ENCODE results near the gene PRR5L. TPM values are rescaled to one million over a fixed set of nuclear protein-coding genes. Genes with fewer than 3 reads are reported as not detected.

The PRR5L gene
- total and polyA plus RNA-seq, 9 donors: 5.9 to 56.3 (median 22.1) TPM

DNA sequence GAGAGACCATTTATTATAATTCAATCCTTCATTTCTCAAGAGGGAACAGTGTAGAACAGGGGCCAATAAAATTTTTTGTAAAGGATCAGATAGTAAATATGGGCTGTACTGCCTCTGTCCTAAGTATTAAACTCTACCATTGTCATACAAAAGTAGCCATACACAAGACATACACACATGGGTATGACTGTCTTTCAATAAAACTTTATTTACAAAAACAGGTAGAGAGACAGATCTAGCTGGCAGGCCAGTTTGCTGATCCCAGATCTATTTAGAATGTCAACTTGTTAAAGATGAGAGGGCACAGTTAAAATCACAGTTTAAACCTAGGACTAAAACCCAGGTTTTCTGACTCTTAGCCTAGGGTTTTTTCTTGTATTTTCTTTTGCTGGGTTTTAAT, 197.2 kb downstream of the PRR5L start:
- no peaks in the 10 kb centered on the region for H3K36me3 ChIP-seq

DNA sequence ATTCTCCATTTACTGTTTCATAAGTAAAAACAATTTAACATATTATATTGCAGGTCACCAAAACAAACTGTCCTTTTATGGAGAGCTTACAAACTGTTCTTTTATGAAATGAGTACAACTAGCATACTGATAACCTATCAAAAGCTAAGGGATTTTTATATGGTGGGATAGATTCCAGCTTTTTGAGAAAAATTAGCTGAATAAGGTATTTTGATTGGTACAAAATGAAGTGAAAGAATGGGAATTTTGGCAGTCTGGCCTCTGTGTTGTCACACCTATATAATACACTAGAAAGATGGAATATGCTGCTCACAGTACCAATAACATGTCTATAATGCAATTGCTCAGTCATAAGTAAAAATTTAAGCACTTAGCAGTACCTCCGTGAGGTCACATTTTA, 202.6 kb downstream of the PRR5L start:
- Histone ChIP-seq H3K27ac (no peak overlapping the region), H3K27me3 (no peaks in the 10 kb centered on the region), H3K4me1 (ENCODE audit: insufficient read depth) (no peaks in the 10 kb centered on the region), H3K9me3 (no peaks in the 10 kb centered on the region), H3K36me3 (no peaks in the 10 kb centered on the region), H3K4me3 (no peak overlapping the region)
- no peak for DNase-seq
- 87 to 93% (median 90%) methylated on average over 1 of the region's 1 CpG for WGBS, 3 donors
- intact Hi-C loops (cut with DNase I): loop anchor here in 1 of 4 donors (10.0 kb wide), 1 partner anchor 884 kb away; the partner anchor contains the start of gene FJX1
- TF ChIP-seq POLR2A (IDR thresholded peaks at IDR 0.05) (no peak), EP300 (IDR thresholded peaks at IDR 0.05) (no peak)
- TF ChIP-seq, protein P1, sequence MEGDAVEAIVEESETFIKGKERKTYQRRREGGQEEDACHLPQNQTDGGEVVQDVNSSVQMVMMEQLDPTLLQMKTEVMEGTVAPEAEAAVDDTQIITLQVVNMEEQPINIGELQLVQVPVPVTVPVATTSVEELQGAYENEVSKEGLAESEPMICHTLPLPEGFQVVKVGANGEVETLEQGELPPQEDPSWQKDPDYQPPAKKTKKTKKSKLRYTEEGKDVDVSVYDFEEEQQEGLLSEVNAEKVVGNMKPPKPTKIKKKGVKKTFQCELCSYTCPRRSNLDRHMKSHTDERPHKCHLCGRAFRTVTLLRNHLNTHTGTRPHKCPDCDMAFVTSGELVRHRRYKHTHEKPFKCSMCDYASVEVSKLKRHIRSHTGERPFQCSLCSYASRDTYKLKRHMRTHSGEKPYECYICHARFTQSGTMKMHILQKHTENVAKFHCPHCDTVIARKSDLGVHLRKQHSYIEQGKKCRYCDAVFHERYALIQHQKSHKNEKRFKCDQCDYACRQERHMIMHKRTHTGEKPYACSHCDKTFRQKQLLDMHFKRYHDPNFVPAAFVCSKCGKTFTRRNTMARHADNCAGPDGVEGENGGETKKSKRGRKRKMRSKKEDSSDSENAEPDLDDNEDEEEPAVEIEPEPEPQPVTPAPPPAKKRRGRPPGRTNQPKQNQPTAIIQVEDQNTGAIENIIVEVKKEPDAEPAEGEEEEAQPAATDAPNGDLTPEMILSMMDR (IDR thresholded peaks at IDR 0.05): no peak

More for the DNA sequence above, 197.2 kb downstream of the PRR5L start:
- no peaks in the 10 kb centered on the region for H3K4me1 ChIP-seq (ENCODE audit: insufficient read depth)
- H3K27ac ChIP-seq: no peak overlapping the region
- H3K9me3 ChIP-seq: no peaks in the 10 kb centered on the region
- no peak for DNase-seq
- H3K4me3 ChIP-seq: no peak overlapping the region
- no peaks in the 10 kb centered on the region for H3K27me3 ChIP-seq
- TF ChIP-seq POLR2A (IDR thresholded peaks at IDR 0.05): no peak
- TF ChIP-seq, protein P1 (IDR thresholded peaks at IDR 0.05): no peak
- no peak for TF ChIP-seq EP300 (IDR thresholded peaks at IDR 0.05)
- intact Hi-C loops (cut with DNase I): loop anchor here in 1 of 4 donors (10.0 kb wide), 1 partner anchor 879 kb away; the partner anchor contains the start of gene FJX1

- Histone ChIP-seq H3K27me3 (no peaks in the 10 kb centered on the region), H3K4me1 (ENCODE audit: insufficient read depth) (no peaks in the 10 kb centered on the region), H3K4me3 (no peak overlapping the region), H3K9me3 (no peaks in the 10 kb centered on the region), H3K27ac (no peak overlapping the region), H3K36me3 (no peaks in the 10 kb centered on the region)
- DNase-seq: no peak
- intact Hi-C loops (cut with DNase I): loop anchor here in 1 of 4 donors (10.0 kb wide), 1 partner anchor 885 kb away; the partner anchor contains the start of gene FJX1
- 94 to 96% (median 96%) methylated on average over 4 of the region's 4 CpGs for WGBS, 3 donors
- TF ChIP-seq, protein P1 (IDR thresholded peaks at IDR 0.05): no peak
- TF ChIP-seq POLR2A (IDR thresholded peaks at IDR 0.05) (no peak), EP300 (IDR thresholded peaks at IDR 0.05) (no peak)
Observed at GRCh38 chr11:36499315-36499714, 203.2 kb downstream of the PRR5L start.

GRCh38 chr11:36500315-36500721, 204.2 kb downstream of the PRR5L start:
- intact Hi-C loops (cut with DNase I): no loop called here
- WGBS, 3 donors: 50 to 73% (median 52%) methylated on average over 1 of the region's 1 CpG
- no peak for DNase-seq

More at GRCh38 chr11:36500315-36500721, 204.2 kb downstream of the PRR5L start:
- Histone ChIP-seq H3K4me3 (no peak overlapping the region), H3K36me3 (no peaks in the 10 kb centered on the region), H3K27me3 (no peaks in the 10 kb centered on the region), H3K27ac (no peak overlapping the region), H3K4me1 (ENCODE audit: insufficient read depth) (no peaks in the 10 kb centered on the region), H3K9me3 (no peaks in the 10 kb centered on the region)
- TF ChIP-seq, protein P1 (IDR thresholded peaks at IDR 0.05): no peak
- no peak for TF ChIP-seq POLR2A (IDR thresholded peaks at IDR 0.05)
- TF ChIP-seq EP300 (IDR thresholded peaks at IDR 0.05): no peak

Measured in ovary (tissue), 9 donors.